Measurements from ENCODE around the gene ZNF277.

Gene ZNF277

GRCh38 chr7:112346381-112347060 lies 140.0 kb downstream of the ZNF277 start:
- CTCF ChIA-PET = no interaction called here
- no peak for DNase-seq (ENCODE audit: low read depth, low spot score)
- POLR2A ChIA-PET = no interaction called here
- TF ChIP-seq CTCF (IDR thresholded peaks at IDR 0.05; ENCODE audit: insufficient read depth, low read length, missing control alignments) = no peak
- no peak overlapping the region for H3K4me3 ChIP-seq (ENCODE audit: low read depth, low read length)

GRCh38 chr7:112347088-112347487 lies 140.6 kb downstream of the ZNF277 start:
- no peak overlapping the region for H3K4me3 ChIP-seq (ENCODE audit: low read depth, low read length)
- ChIA-PET POLR2A (no interaction called here), CTCF (no interaction called here)
- DNase-seq (ENCODE audit: low read depth, low spot score) = no peak
- no peak for TF ChIP-seq CTCF (IDR thresholded peaks at IDR 0.05; ENCODE audit: insufficient read depth, low read length, missing control alignments)

GRCh38 chr7:112350585-112350984 lies 144.1 kb downstream of the ZNF277 start:
- CTCF ChIA-PET = no interaction called here

GRCh38 chr7:112356596-112356995 lies 150.1 kb downstream of the ZNF277 start:
- DNase-seq (ENCODE audit: low read depth, low spot score) = no peak
- POLR2A ChIA-PET = no interaction called here
- CTCF ChIA-PET = interaction anchor here (0.7 kb wide), 1 partner anchor 142 kb away, joined by 3 read pairs; no protein-coding TSS in a partner anchor
- H3K4me3 ChIP-seq (ENCODE audit: low read depth, low read length) = no peak overlapping the region
- TF ChIP-seq CTCF (IDR thresholded peaks at IDR 0.05; ENCODE audit: insufficient read depth, low read length, missing control alignments) = no peak

More at GRCh38 chr7:112350585-112350984, 144.1 kb downstream of the ZNF277 start:
- no peak for TF ChIP-seq CTCF (IDR thresholded peaks at IDR 0.05; ENCODE audit: insufficient read depth, low read length, missing control alignments)
- no peak for DNase-seq (ENCODE audit: low read depth, low spot score)
- POLR2A ChIA-PET = no interaction called here
- no peak overlapping the region for H3K4me3 ChIP-seq (ENCODE audit: low read depth, low read length)

- no peak for TF ChIP-seq CTCF (IDR thresholded peaks at IDR 0.05; ENCODE audit: insufficient read depth, low read length, missing control alignments)
- POLR2A ChIA-PET = no interaction called here
- DNase-seq (ENCODE audit: low read depth, low spot score) = no peak
- H3K4me3 ChIP-seq (ENCODE audit: low read depth, low read length) = no peak overlapping the region
- CTCF ChIA-PET = no interaction called here
Observed at GRCh38 chr7:112357136-112357535, 150.6 kb downstream of the ZNF277 start.

- POLR2A ChIA-PET = no interaction called here
- no peak for DNase-seq (ENCODE audit: low read depth, low spot score)
- TF ChIP-seq CTCF (IDR thresholded peaks at IDR 0.05; ENCODE audit: insufficient read depth, low read length, missing control alignments) = no peak
- CTCF ChIA-PET = no interaction called here
- H3K4me3 ChIP-seq (ENCODE audit: low read depth, low read length) = no peak overlapping the region
Observed at GRCh38 chr7:112358513-112358912, 152.0 kb downstream of the ZNF277 start.
